Vagina (tissue), 2 donors: Measurements from ENCODE around the gene SLX4IP.

Experiments used
- POLR2AphosphoS5 ChIP-seq, 2 donors: sonication (generic); formaldehyde crosslinking; IDR thresholded peaks; one replicate each; pipeline ENCODE4 v1.9.0; 2017; ENCODE audit warnings: antibody characterized with exemption in 2 of 2, mild to moderate bottlenecking in 2 of 2, low read depth in 1 of 2; ENCODE audit not compliant: insufficient read depth in 1 of 2
- TF ChIP-seq, protein P1 (sequence below), 3 experiments: fragments of 450-650 bp in 2 of 3; fragments of 200-600 bp in 1 of 3; sonication (generic) in 1 of 3; IDR thresholded peaks; one replicate each; pipeline ENCODE4 v1.5.1; 2017 to 2019; ENCODE audit warnings: antibody characterized with exemption in 3 of 3, mild to moderate bottlenecking in 2 of 3, moderate library complexity in 2 of 3

DNA sequence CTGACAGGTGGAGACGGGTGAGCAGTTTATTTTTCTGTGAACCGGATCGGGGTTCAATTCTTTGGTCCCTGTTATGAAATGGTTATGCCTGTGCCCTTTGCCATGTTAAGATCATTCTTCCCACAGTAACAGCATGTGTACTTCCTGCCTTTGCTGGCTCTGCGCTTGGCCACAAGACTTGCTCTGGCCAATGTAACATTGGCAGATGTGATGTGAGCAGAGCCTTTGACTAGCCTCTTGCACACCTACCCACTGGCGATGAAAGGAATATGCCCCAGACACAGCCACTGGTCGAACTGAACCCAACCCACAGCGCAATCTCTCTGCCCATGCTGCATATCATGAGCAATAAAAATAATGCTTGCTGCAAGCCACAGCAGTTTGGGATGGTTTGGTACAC is 206.8 kb downstream of the SLX4IP start:
- TF ChIP-seq POLR2AphosphoS5 (IDR thresholded peaks at IDR 0.05; ENCODE audit: insufficient read depth in 1 of 2, low read depth in 1 of 2), result no peak
- TF ChIP-seq, protein P1, sequence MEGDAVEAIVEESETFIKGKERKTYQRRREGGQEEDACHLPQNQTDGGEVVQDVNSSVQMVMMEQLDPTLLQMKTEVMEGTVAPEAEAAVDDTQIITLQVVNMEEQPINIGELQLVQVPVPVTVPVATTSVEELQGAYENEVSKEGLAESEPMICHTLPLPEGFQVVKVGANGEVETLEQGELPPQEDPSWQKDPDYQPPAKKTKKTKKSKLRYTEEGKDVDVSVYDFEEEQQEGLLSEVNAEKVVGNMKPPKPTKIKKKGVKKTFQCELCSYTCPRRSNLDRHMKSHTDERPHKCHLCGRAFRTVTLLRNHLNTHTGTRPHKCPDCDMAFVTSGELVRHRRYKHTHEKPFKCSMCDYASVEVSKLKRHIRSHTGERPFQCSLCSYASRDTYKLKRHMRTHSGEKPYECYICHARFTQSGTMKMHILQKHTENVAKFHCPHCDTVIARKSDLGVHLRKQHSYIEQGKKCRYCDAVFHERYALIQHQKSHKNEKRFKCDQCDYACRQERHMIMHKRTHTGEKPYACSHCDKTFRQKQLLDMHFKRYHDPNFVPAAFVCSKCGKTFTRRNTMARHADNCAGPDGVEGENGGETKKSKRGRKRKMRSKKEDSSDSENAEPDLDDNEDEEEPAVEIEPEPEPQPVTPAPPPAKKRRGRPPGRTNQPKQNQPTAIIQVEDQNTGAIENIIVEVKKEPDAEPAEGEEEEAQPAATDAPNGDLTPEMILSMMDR (IDR thresholded peaks at IDR 0.05), result no peak
